ENCODE data around the gene PNPLA6.

Gene PNPLA6

GRCh38 chr19:7535047-7535997, at the start of gene PNPLA6:
Gene PNPLA6 (plus strand): TSS chr19:7535717. CDS start chr19:7535789, 72 bp downstream.
- peak; percentile 85 to 96 (median 89) for DNase-seq (ENCODE audit: low read depth in 3 of 3)

- no peak for DNase-seq (ENCODE audit: low read depth in 3 of 3)
Observed at GRCh38 chr19:7486923-7487322, 48.6 kb upstream of the PNPLA6 start.

DNA sequence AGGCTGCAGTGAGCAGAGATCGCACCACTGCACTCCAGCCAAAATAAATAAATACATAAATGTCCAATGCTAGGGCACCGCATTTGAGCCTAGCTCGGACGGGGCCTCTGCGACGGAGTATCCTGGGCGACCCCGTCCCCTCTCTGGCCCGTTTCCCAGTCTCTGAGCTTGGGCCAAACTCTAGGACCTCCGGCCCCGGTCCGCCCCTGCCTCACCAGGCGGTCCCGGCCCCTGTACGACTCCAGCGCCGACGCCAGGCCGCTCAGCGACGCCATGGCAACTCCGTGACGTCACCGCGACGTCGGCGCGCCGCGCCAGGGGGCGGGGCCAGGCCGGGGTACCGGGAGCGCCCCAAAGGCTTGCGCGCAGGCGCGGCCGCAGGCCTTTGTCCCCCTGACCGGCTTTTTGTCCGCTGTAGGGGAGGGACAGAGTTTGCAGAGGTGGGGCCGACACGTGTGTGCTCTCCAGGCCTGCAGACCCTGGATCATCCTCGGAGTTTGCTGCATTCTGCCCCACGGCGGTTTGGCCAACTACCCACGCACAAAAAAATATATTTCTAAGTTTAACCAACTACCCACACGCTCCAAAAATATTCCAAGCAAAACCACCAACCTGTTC, 46.7 kb upstream of the PNPLA6 start, which contains the start of gene PEX11G:
TSS of gene PEX11G (minus strand) at position 300 of the 618 bp plus-strand sequence. CDS start at position 275, 25 bp downstream.
- DNase-seq (ENCODE audit: low read depth in 3 of 3): peak; percentile 80 to 90 (median 86)

GRCh38 chr19:7489609-7490044, 45.9 kb upstream of the PNPLA6 start:
- DNase-seq (ENCODE audit: low read depth in 3 of 3): no peak

GRCh38 chr19:7492142-7492541, 43.4 kb upstream of the PNPLA6 start:
- DNase-seq (ENCODE audit: low read depth in 3 of 3): peak in 1 of 3 donors; percentile 52

- DNase-seq (ENCODE audit: low read depth in 3 of 3): no peak
Observed at GRCh38 chr19:7492558-7492957, 43.0 kb upstream of the PNPLA6 start.

DNA sequence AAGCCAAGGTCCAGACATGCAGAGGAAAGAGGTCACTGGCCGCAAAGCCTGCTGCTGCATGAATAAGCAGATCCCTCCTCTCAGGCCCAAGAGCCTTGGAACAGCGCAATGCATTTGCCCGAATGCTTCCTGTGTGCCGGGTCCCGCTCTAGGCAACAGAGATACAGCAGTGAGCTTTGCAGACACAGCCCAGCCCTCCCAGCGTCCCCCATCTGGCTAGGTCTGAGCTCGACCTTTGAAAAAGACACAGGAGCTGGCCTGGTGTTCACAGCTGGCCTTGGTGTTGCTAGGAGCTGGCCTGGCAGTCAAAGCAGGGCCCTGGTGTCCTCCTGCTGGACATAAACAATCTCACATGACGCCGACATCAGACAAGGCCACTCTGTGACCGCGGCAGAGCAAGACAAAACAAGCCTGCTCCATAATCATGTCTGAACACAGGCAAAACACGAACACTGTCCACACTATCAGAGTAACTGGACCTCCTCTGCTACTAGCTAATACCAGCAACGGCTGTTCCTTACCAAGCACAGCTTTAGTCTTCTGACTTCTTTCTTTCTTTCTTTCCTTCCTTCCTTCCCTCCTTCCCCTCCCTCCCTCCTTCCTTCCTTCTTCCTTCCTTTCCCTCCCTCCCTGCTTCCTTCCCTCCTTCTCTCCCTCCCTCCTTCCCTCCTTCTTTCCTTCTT, 41.0 kb upstream of the PNPLA6 start:
- DNase-seq (ENCODE audit: low read depth in 3 of 3): no peak

DNA sequence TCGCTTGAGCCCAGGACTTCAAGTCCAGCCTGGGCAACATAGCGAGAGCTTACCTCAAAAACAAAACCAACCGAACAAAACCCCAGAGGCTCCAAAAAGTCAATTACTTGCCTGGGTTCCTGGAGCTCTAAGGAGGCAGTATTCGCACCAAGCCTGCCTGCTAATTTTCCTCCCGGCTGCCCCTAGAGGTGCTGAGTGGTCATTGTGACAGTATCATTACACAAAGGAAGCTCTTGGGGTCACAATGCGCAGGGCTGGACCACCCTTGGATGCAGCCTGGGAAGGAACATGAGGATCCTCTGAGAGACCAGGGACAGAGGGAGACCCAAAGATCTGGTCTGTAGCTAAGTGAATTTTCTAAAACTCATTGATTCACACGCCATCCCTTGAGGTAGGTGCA, 38.2 kb upstream of the PNPLA6 start:
- DNase-seq (ENCODE audit: low read depth in 3 of 3): no peak

GRCh38 chr19:7500811-7501450, 34.6 kb upstream of the PNPLA6 start:
- peak; percentile 43 to 60 (median 50) for DNase-seq (ENCODE audit: low read depth in 3 of 3)

GRCh38 chr19:7502552-7502951, 33.0 kb upstream of the PNPLA6 start:
- DNase-seq (ENCODE audit: low read depth in 3 of 3): no peak

DNA sequence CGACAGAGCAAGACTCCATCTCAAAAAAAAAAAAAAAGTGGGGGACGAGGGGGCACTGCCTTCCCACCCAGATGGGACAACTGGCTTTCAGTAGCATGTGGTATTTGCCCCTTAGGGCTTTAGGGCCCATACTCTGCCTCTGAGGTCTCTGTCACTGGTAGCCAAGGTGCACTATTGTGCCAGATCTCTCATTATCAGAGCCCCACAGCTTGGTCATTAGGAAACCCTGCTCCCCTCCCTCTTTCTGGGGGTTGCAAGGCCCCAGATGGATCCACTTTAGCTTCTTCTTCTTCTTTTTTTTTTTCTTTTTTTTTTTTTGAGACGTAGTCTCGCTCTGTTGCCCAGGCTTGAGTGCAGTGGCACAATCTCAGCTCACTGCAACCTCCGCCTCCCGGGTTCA, 30.8 kb upstream of the PNPLA6 start:
- no peak for DNase-seq (ENCODE audit: low read depth in 3 of 3)

DNA sequence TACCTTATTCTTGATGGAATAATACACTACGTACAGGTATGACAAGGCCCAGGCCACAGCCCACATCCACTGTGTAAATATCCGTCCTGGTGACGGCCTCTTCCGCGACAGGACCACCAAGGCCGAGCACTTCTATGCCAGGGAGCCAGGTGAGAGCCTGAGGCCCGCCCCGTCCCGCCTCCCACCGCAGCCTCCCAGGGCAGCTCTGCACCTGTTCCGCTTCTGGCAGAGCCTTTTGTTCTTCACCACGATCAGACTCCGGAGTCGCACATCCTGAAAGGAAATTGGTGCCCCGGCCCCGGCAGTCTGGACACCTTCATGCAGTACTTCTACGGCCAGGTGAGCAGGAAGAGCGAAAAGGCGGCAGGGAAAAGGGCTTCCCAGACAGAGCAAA, 30.2 kb upstream of the PNPLA6 start:
- no peak for DNase-seq (ENCODE audit: low read depth in 3 of 3)

GRCh38 chr19:7505682-7506384, 29.7 kb upstream of the PNPLA6 start:
- peak in 2 of 3 donors; percentile 22 to 40 for DNase-seq (ENCODE audit: low read depth in 3 of 3)

- peak in 2 of 3 donors; percentile 59 for DNase-seq (ENCODE audit: low read depth in 3 of 3)
Observed at GRCh38 chr19:7506385-7507328, 28.9 kb upstream of the PNPLA6 start.

DNA sequence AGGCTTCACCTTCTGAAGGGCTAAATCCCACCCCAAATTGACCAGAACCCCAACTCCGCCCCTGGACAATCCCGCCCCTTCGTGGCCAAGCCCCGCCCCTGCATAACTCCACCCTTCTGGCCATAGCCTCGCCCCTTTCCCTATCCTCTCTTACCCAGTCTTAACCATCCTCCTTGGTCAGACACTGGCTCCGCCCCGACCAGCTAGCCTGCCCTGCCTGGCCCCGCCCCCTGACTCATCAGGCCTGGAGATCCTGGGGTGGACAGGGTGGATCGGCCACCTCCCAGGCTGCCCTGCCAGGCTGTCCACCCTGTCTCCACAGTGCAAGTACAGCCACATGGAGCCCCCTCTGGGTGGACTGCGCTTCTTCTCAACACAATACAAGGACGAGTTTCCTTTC, 27.6 kb upstream of the PNPLA6 start:
- no peak for DNase-seq (ENCODE audit: low read depth in 3 of 3)

DNA sequence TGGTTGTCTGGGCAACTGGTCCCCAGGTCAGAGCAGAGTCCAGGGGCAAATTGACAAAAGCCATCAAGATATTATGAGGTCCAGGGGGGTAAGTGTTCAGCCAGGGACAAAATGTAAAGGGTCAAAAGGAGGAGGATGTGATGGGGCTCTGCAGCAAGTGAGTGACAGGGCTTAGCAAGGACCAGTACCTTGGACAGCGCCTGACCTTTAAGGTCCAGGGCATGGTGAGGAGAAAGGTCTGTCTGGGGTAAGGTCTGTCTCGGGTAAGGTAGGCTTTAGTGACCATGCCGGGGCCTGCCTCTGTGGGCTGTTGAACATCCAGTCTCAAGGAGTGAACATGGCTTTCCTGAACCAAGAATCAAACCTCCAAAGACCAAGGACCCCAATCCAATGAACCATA, 25.9 kb upstream of the PNPLA6 start:
- DNase-seq (ENCODE audit: low read depth in 3 of 3): no peak

DNA sequence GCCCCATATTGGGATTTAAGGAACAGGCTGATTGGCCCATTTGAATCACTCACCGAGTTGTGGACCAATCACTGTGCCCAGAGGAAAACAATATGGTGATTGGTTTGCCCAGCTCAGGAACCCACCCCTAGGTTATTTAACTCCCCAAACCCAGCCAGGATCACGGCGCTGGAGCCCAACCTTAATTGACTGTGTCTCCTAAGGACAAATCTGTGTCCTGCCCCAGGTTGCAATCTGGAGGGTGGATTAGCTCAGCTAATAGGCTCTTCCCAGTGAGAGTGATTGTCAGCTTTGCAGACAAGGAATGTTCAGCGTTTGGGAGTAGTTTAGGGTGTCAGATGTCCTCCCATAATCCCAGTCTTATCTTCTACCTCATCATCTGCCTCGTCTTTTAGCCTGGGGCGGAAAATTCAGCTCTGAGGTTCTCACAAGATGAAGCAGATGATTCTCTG, 23.1 kb upstream of the PNPLA6 start:
- DNase-seq (ENCODE audit: low read depth in 3 of 3): no peak

DNA sequence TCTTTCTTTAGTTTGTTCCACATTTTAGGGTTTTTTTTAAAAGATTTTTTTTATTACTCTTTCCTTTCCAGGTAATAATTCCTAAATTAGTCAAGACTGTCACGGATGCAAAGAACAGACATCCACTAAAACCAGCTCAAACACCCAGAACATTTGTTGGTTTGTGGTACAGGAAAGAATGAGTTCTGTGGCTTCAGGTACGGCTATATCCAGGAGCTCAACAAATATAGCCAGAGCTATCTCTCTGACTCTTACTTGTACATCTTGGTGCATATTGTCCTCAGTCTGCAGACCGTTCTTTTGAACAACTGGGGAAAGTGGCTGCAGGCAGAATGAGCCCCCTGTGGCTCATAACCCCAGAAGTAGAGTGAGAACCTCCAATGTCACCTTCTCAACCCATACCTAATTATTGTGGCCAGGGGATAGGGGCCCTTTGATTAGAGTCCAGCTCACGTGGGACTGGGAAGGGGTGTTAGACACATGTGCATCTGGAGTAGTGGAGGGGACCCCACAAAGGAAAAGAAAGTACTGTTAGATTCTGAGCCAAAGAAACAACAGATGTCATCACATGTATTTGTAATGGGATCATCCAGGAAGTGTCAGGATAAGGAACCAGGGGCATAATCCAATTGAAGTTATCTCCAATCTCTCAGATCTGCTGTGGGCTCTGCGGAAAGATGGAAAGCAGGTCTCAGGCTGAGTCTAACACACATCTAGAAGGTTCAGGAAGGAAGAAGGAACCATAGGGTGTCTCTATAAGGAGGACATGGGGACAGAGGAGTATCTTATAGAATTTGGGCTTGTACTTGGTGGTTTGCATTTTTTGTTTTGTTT, 21.5 kb upstream of the PNPLA6 start:
- DNase-seq (ENCODE audit: low read depth in 3 of 3): no peak

DNA sequence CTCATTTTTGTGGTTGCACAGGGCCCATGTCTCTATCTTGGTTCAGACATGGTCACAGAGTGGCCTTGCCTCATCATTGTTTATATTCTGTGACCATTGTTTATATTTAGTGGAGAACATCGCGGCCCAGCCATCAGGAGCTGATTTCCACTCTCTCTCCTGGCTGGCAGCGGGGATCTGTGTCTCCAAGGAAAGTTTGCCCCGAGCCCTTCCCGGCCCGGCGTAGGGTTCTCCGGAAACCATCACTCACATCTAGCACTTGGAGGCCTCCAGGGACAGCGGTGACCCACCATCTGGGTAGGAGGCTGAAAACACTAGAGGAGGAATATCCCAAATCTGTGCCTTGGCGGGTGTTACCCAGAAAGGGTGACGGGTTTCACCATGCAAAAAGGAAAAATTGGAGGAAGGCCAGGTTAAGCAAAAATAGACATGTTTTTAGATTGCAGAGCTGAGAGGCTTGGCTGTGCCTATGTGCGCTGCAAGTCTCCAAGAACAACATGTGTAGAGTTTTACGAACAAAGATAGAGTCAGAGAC, 20.3 kb upstream of the PNPLA6 start:
- DNase-seq (ENCODE audit: low read depth in 3 of 3): no peak
